GM12875 (cell line): ENCODE results near the gene DZIP1.

ENCODE experiments used
- H3K4me3 ChIP-seq: one replicate; pipeline ENCODE4 v1.5.1; 2011; ENCODE audit warnings: low read depth, low read length, control low read depth
- TF ChIP-seq, protein P1 (sequence below): IDR thresholded peaks from 2 replicates; pipeline ENCODE4 v1.5.1; 2011; ENCODE audit warnings: low read depth, mild to moderate bottlenecking, control low read depth, inconsistent platforms, low read length, moderate library complexity, borderline replicate concordance; ENCODE audit not compliant: insufficient read depth

DZIP1 gene

DNA sequence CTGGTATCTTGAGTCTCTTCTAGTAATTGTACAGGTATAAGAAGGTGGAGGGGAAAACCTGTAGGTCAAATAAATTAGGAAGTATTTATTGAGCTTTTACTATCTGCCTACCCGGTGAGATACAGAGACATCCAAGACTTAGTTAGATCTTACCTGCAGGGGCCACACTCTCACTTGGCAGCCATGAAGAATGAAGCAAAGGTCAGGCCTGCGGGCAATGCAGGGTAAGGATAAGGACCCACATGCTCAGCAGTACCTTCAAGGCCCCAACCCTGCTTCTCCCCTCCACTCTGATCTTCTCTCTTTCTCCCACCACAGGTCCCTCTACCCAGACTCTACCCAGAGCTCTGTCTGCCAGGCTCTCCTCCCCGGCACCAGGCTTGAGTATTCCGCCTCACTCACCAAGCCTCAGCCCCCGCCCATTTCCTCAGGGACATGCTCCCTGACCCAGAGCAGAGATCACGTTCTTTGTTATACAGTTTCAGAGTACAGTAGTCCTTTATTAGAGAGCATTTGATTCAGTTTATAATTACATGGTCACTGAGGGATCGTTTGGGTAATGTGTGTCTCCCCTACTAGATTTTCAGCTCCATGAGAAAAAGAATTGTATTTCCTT, 110.9 kb downstream of the DZIP1 start:
- TF ChIP-seq, protein P1, sequence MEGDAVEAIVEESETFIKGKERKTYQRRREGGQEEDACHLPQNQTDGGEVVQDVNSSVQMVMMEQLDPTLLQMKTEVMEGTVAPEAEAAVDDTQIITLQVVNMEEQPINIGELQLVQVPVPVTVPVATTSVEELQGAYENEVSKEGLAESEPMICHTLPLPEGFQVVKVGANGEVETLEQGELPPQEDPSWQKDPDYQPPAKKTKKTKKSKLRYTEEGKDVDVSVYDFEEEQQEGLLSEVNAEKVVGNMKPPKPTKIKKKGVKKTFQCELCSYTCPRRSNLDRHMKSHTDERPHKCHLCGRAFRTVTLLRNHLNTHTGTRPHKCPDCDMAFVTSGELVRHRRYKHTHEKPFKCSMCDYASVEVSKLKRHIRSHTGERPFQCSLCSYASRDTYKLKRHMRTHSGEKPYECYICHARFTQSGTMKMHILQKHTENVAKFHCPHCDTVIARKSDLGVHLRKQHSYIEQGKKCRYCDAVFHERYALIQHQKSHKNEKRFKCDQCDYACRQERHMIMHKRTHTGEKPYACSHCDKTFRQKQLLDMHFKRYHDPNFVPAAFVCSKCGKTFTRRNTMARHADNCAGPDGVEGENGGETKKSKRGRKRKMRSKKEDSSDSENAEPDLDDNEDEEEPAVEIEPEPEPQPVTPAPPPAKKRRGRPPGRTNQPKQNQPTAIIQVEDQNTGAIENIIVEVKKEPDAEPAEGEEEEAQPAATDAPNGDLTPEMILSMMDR, result no peak
- no peak overlapping the region for H3K4me3 ChIP-seq

DNA sequence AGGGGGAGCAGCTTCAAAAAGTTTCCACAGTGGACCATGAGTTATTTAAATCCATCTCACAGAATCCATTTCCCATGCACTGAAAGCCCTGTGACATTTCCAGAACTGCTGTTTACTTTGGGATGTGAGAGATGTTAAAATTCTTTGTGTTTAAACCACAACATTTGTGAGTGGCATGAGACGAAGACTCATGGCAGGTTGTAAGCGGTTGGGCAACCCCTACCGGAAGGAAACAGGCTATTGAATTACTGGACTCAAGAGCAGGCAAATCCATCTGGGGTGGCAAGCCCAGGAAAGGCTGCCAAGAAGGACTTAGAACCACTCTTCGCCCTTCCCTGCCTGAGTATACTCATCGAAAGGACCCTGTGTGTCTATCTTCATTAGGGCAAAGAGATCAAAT, 114.3 kb downstream of the DZIP1 start:
- H3K4me3 ChIP-seq, result no peak overlapping the region
- TF ChIP-seq, protein P1, result no peak
